GM21390 (cell line): ENCODE measurements around the gene TMEM131L.
A peak's percentile ranks its signal among the peaks of the same experiment; 100 is the strongest.
"Not testable (repeated sequence)": the region's sequence is repeated elsewhere in the genome, so short reads cannot be mapped to it uniquely, and the experiment has no call there.

ENCODE experiments used
- ATAC-seq: cut with Tn5 transposase; IDR thresholded peaks from one replicate; pipeline ENCODE4 v1.9.1; 2021; ENCODE audit not compliant: unreplicated experiment

TMEM131L gene

DNA sequence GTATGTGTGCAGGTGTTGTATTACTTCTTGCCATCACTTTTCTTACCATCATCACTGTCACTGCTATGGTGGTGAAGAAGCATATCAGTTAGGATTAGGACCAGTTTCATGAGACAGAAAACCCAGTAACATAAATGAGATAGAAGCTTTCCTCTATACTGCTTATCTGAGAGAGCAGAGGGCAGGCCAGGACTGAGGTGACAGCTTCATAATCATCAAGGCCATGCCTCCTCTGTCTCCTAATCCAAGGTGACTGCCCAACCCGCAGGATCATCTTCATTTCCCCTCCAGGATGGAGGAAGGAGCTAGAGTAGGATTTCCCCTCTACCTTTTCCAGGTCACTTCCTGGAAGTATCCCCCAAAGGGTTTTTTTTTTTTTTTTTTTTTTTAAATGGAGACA, 35.4 kb downstream of the TMEM131L start:
- ATAC-seq, result no peak

DNA sequence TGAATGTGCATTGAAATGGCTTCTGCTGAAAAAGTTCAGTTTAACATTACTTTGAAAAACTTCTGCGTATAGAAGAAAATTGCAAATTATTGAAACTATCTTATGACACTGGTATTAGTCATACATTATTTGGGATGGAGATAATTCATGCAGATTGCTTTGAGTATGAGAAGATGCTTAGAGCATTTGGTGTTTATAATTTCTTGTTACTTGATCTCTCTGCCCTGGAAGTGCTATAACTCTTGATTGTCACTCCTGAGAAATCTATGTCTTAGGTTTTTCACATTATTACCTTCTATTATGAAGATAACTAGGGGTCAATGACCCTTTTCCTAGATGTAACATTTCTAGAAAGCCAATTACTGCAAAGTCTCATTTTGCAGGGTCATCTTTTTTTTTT, 36.4 kb downstream of the TMEM131L start:
- no peak for ATAC-seq

DNA sequence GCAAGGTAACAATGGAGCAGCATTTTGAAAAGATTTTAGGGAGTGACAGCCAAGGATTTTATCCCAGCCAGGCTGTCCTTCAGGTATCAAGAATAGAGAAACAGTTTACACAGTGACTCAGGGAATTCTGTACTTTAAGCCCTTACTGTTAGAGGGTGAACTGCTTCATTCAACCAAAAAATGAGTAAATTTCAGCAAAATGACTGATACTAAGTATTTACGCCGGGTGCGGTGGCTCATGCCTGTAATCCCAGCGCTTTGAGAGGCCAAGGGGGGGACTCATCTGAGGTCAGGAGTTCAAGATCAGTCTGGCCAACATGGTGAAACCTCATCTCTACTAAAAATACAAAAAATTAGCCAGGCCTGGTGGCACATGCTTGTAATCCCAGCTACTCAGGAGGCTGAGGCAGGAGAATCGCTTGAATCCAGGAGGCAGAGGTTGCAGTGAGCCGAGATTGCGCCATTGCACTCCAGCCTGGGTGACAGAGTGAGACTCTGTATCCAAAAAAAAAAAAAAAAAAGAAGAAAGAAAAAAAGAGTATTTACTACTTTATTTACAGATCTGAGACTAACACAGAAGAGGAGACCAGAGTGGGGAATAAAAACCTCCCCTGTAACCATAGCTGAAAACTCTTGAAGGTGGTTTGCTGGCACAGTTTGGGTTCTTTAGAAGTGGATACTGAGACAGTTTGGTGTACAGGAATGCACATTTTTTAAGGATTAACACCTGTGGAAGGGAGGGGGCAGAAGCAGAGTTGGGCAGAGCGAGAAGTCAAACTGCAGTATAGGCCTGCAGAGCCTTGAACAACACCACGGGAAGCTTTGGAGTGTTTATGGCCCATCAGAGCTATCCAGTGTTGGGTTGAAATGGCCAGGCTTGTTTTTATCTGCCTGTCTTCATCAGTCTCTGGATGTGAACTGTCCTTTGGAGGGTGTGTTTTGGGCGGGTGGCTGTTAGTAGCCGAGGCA, 40.5 kb downstream of the TMEM131L start:
- no peak for ATAC-seq

DNA sequence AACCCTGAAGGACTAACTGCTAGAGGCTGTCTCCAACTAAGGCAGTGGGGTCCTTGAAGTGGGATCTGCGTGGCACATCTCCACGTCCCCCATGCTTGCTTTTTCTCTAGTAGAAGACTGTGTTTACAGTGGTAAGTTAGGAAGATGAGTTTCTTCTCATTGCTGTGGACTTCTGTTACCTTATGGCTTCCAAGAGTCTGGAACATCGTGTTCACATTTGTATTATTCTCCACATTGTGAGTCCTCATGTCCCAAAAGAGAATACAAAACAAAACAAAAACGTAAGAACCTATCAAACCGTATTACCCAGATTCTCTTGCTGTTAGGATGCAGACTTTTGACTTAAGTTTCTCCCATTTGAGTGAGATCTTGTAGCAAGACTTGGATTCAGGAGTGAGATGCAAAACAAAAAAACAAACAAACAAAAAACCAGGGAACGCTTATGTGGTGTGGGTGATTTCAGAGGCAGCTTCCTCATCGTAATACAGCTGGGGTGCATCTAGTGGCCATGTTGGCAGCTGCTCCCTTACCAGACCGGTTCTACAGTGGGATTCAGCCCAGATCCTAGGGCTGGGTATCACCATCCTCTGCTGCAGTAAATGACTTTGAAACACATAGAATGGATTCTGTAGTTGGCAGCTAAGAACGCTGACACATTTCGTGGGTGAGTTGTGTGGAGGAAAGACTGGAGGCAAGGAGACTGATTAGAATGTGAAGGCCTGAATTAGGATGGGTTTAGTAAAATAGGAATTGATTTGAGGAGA, 41.3 kb downstream of the TMEM131L start:
- no peak for ATAC-seq

DNA sequence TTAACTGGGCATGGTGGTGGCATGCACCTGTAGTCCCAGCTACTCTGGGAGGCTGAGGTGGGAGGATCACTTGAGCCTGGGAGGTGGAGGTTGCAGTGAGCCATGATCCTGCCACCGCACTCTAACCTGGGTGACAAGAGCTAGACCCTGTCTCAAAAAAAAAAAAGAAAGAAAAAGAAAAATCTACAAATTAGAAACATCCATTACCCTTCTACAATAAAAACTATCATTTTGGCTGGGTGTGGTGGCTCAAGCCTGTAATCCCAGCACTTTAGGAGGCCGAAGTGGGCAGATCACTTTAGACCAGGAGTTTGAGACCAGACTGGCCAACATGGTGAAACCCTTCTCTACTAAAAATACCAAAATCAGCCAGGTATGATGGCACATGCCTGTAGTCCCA, 43.1 kb downstream of the TMEM131L start:
- ATAC-seq, result not testable (repeated sequence)

DNA sequence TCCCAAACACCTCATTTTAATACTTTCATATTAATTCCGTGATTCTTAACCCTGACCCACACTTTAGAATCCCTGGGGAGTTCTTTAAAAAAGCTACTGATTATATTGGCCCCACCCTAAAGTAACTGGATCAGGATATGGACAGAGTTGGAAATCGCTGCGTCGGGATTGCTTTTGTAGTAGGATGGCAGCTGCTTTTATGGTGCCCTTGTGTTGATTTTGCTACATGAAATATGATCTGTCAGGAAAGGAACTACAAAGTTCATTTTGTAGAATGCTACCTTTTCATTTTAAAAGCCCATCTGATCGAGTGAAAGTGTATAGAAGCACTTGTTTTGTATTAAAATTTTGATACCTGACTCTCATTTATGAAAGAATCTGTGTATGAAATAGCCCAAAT, 43.6 kb downstream of the TMEM131L start:
- ATAC-seq, result no peak

DNA sequence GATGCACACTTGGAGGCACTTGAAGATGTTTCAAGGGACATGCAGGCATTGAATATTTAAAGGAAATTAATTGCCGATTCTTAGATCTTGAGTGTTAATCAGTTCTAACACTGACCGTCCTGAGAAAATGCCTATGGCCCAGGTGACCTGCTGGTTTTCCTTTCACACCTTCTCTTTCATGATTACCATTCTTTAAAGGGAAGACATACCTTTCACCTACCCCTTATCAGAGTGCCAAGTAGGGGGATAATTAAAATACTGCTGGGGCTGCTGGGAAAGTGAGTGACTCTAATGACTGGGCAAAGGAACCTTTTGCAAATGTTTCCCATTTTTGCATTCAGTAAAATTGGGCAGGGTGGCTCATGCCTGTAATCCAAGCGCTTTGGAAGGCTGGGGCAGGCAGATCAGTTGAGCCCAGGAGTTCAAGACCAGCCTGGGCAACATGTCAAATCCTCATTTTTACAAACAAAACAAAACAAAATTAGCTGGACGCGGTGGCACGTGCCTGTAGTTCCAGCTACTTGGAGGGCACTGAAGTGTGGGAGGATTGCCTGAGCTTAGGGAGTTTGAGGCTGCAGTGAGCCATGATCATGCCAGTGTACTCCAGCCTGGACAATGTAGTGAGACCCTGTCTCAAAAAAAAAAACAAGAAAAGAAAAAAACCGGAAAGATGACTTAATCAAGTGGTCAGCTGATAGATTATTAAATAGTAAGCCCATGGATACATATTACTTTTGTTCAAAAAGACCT, 44.3 kb downstream of the TMEM131L start:
- no peak for ATAC-seq

DNA sequence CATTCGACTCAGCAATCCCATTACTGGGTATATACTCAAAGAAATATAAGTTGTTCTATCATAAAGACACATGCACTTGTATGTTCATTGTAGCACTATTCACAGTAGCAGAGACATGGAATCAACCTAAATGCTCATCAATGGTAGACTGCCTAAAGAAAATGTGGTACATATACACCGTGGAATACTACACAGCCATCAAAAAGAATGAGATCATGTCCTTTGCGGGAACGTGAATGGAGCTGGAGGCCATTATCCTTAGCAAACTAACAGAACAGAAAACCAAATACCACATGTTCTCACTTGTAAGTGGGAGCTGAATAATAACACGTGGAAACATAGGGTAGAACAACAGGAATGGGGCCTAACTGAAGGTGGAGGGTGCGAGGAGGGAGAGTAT, 44.9 kb downstream of the TMEM131L start:
- no peak for ATAC-seq

DNA sequence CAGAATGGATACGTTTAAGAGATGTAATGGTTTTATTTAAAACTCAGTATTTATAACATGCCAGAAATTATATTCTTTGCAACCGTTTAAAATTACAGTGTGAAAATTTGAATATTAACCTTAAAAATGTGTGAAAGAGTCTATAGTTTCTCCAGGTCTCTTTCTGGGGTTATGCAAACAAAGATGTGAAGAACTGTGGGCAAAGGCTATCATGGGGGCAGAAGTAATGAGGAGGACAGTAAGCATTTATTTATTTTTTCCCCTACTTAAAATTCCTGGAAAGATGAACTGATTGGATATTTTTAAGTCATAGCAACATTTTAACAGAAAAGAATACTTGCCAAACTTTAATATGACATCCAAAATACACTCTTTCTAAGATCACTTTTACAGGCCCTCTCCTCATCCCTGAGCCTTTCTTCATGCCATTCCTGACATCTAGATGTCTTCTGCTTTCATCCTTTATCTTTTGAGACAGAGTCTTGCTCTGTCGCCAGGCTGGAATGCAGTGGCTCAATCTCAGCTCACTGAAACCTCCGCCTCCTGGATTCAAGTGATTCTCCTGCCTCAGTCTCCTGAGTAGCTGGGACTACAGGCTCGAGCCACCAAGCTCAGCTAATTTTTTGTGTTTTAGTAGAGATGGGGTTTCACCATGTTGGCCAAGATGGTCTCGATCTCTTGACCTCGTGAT, 46.1 kb downstream of the TMEM131L start:
- ATAC-seq, result no peak

DNA sequence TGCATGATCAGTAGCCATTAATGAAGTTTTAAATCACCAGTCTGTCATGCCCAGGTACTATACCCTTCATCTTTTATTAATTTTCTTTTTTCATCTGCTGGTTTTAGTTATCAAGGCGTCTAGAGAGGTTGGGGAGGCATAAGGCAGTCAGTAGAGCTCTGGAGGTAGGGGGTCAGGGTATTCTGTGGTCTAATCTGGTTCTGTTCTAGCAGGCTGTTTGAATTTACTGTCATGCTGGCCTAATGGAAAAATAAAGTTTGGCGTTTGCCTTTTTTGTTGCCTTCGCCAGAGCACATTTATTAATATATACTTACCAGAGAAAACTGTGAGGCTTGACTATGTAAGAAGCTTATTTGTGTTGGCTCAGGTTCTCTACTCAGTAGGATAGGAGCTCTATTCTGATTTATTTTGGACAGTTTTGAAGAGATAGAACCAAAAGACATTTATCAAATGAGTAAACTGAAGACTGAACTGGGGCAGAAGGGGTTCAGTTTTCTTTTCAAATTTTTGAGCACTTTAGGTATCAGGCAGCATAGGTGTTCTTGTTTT, 46.9 kb downstream of the TMEM131L start:
- no peak for ATAC-seq

DNA sequence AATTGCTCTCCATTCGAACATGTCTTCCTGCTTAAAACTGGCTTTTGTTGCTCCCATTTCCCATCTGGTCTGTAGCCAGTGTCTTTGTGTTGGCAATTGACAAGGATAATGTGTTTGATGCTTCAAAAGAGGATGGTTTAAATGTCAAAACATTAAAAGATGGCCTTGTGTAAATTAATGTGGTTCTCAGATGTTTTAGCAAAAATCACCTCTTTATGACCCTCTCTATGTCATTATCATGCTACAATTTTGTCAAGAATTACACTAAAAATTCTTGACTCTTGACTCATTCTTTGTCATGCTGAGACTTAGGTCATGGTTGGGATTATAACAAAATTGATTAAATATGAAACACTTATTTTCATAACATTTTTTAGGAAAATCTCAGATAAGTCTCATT, 47.4 kb downstream of the TMEM131L start:
- ATAC-seq, result no peak

DNA sequence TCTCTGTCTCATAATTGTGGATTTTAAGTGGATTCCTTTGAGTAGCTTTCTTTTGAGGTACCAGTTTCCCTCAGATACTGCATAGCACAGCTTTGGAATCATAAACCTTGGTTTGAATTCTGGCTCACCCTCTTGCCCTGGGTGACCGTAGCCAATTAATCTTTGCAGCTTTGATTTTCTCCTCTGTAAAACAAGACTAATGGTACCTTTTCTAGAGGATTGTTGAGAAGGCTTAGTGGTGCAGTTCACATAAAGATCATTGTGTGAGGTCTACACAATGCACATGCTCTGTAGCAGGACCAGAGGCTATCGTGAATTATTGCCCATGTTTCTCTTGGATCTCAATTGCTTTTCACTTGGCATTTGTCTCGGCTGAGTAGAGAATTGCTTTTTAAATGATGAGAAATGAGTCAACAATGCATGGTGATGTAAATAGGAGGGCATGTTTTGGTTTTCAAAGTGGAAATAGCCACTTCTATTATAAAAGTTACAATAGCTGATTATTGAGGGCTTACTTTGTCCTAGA, 47.9 kb downstream of the TMEM131L start:
- ATAC-seq, result no peak

DNA sequence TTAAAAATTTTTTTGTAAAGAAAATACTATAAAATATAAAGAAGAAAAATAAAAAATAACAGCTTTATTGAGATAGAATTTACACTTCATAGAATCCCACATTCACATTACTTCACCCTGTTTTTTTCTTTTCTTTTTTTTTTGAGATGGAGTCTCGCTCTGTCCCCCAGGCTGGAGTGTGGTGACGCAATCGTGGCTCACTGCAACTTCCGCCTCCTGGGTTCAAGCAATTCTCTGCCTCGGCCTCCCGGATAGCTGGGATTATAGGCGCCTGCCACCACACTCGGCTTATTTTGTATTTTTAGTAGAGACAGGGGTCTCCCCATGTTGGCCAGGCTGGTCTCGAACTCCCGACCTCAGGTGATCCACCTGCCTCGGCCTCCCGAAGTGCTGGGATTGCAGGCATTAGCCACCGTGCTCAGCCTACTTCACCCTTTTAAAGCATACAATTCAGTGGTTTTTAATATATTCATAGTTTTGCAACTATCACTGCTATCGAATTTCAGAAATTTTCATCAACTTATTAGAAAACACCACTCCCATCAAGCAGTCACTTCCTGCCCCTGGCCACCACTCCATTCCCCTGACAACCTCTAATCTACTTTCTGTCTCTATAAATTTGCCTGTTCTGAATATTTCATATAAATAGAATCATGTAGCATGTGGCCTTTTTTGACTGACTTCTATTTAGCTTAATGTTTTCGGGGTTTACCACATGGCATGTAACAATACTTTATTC, 48.7 kb downstream of the TMEM131L start:
- no peak for ATAC-seq

DNA sequence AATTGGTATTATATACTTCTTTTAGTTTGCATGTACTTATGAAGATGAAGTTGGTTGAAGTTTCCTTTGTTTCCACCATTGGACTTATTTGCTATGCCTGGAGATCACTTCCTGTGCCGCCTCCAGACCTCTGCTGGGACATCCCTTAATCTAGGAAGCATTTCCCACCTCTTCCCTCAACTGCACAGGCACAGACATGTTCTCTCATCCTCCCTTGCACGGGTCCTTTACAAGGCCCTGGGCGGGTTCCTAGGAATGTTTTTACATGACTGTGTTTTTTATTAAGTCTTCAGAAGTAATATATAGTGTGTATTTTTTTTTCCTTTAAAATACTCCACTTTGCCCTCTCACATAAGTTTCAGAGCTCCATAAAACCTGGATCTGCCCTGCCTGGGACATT, 51.0 kb downstream of the TMEM131L start:
- ATAC-seq, result no peak

DNA sequence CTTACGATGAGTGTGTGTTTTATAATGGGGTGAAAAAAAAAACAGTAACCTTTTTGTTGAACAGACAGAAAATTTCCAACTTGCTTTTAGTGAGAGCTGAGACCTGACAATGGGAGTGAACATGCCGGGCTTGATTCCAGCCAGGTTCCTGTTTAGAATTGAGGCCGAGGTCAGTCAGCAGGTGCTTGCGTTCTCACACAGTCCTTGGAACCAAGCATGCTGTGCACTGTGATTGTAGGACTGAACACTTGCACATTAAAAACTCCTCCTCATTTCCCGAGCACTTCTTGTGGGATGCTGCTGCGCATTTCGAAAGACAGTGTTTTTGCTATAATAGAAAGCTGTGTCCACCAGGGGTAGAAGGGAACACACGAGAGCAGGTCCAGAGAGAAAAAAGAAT, 51.8 kb downstream of the TMEM131L start:
- no peak for ATAC-seq

DNA sequence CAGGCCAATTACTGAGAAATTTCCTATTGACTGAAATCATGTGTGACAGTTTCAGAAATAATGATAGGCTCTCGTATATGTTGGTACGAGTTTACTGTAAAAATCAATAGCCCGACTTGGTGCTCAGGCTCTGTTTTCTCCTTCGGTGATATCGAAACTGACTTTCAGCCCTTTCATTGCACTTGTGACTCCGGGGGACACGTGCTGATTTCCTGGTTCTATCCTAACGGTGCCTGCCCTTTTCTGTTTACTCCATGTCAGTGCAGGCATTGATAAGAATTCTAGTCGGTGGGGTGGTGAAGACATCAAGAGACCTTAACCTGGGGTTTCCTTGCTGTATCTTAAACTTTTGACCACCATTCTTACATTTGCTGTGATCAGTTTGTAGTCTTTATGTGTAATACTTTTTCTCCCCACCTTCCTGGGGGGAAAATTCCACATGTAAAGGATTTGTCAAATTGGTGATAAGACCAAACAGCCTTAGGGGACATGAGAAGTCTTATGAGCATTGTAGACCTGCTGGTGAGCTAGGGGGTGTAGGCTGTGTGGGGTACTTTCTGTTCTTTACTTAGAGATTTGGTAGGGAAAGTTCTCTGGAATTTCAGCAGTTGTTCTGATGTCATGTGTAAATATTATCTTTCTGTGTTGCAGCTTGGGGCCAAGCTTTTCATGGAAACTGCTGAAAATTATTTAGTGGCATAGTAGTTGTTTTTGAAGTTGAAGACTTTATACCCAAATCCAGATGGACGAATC, 52.7 kb downstream of the TMEM131L start:
- no peak for ATAC-seq

DNA sequence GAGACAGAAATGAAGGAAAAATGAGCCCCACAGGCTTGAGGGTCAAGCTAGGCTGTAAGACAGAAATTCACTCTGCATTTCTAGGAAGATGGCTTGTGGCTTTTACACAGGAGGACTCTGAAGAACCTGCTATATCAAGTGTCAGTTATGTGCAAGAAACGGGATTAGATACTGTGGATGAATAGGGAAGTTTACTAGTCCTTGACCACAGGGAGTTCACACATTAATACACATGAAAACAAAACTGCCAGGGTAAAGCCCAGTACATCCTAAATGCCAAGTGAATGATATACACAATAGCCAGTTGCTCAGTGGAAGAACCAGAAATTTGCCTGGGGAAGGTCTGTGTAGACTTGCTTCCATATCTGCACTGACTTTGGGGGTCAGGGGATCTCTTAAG, 53.5 kb downstream of the TMEM131L start:
- ATAC-seq, result no peak

DNA sequence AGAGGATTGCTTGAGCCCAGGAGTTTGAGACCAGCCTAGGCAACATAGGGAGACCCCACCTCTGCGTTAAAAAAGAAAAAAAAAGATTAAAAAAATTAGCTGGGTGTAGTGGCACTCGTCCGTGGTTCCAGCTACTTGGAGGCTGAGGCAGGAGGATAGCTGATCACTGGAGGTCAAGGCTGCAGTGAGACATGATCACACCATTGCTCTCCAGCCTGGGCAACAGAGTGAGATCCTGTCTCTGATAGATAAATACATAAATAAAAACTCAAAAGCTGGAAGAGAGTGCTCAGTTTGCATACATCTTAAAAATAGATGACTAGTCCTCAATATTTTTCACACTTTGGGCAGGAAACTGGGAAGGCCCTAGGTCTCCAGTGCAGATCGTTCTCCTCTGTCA, 54.1 kb downstream of the TMEM131L start:
- ATAC-seq, result no peak

DNA sequence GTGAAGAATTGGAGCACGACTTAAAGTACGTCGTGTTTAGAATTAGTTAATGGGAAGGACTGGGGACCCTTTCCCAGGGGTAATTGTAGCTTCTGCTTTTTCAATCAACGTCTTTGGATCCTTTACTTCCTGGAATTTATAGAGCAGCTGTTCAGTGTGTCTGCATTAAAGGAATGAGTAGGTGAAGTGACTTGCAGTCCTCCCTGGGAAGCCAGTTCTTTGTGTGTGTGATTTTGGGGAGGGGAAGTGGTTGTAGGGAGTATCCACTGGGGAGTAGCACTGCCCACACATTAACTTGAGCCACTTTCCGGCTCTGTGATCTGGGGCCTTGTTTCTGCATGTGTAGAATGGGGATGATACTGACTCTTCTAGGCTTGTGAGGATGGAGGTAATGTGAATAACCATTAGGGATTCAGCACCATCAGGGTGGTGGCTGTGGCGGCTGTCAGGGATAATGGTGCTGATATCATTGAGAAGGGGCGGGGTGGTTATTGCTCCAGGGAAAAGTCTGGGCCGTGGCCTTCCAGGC, 54.7 kb downstream of the TMEM131L start:
- ATAC-seq, result peak; percentile 28
